M059J (cell line): Measurements from ENCODE around the gene LIPK. TPM values are rescaled to one million over a fixed set of nuclear protein-coding genes. Genes with fewer than 3 reads are reported as not detected.

ENCODE experiments used
- DNase-seq: peaks from one replicate; pipeline ENCODE4 v3.0.0-alpha.2; 2012; ENCODE audit warnings: low read depth
- total RNA-seq: library from RNA; depleted of rRNA; stranded (reverse); fragments of >200 nt; shearing (Covaris generic); gene quantifications from 2 replicates; pipeline ENCODE4 v1.2.3, GENCODE V29; 2014; rRNA removed

The LIPK gene
- total RNA-seq, 1 experiment from 2014 or later = not detected

DNA sequence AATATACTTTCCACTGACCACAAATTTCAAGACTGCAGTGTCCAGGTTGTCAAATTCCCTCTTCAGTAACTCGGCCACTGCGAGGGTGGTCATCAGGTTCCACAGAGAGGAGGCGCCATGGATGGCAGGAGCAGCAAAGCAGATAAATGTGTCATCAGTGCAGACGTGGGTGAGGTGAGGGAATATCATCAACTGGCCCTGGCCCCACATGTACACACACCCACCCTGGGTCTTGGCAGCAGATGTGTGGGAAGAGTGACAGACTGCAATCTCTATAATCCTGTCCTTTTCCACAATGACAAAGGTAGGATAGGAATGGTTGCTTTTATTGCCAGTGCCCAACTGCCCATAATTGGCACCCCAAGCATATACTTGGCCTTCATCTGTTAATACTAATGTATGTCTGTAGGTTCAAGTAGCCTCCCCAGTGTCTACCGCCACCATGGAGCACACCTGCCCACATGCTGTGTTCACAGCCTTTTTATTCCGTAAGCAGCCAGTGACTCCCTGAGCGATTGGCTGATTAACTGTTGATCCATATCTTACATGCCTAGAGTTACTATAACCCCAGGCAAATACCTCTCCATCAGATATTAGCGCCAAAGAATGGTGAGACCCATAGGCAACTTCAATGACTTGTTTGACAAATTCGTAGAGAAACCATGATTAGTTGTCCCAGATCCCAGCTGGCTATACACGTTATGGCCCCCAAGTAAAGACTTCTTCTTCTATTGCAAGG is 80.2 kb downstream of the LIPK start:
- no peak for DNase-seq

DNA sequence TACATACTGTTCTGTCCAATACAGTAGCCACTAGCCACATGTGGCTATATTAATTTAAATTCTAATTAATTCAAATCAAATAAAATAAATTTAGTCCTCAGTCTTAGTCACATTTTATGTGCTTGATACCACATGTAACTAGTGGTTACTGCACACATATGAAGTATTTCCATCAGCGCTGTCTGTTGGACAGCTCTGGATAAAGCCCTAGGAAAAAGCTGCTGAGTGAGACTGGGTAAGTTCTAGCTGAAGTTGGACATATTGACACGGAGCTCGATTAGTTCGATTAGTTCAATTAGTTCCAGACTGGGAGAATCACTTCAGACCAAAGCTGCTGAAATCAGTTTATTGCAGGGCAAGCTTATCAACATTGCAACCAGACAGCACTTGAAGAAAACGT is 81.4 kb downstream of the LIPK start:
- DNase-seq = no peak

DNA sequence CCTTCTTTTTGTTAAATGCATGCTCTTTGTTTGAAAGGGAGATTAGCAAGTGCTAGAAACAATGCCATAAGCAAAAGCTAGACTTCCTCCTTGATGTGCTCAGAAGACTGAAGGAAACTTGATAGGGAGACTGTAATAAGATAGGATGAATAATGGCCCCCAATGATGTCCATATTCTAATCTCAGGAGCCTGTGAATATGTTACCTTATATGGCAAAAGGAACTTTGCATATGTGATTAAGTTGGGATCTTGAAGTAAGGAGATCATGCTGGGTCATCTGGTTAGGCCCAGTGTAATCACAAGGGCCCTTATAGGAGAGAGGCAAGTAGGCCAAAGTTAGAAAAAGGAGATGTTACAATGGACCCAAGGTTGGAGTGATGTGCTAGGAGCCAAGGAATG is 82.9 kb downstream of the LIPK start:
- DNase-seq = no peak

DNA sequence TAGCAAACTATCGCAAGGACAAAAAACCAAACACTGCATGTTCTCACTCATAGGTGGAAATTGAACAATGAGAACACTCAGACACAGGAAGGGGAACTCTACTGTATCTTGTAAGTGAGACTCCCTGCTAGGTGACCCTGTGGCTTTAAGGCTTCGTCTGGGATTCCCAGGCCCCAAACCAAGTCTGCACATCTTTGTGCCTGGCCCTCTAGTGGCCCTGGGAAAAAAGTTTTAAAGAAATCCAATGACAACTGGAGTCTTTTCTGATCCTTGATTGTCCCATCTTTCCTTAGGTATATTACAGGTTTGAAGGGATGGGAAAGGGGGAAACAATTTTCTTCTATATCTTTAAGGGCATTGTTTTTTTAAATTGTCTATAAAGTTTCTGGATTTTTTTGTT is 85.9 kb downstream of the LIPK start:
- DNase-seq = peak; percentile 44

DNA sequence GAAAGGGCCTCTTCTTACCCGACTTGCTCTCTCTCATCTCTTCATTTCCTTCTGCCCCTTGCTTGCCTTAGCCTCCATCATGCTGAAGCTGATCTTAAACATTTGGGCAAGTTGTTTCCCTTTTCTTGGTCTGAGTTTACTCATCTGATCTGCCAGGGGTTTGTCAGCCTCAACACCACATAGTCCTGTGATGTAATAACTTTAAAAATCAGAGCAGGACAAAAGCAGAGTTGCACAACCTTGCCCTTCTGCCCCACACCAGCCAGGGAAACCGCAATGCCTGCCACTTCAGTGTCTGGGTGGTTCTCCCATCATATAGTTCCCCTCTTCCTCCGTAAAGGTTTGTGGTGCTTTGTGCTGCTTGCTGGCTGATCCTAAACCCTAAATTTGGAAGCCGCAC is 86.6 kb downstream of the LIPK start:
- DNase-seq = peak; percentile 83

DNA sequence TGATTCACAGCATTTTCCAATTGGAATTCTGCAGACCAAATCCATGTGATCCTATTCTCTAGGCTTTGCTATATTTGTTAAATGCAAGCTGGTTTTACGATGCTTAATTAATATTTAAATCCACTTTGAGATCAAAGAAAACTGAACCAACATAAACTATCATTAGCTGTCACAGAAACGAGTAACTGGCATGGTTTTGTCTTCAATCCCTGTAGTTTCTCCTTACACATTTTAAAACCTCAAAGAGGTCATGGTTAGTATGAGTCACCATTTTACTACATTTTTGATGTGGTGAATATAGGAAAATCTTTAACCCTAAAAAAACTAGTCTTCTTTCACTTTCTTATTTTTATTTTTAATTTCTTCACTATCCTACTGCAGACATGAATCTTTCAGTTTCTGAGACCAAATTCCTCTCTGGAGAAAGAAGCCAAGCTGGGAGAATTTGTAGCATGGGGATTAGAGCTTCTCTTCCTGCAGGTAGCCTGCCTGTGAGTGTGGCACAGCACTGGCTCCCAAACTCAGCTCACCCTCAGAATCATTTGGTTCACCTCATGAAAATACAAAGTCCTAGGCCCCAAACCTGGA is 87.8 kb downstream of the LIPK start:
- peak; percentile 83 for DNase-seq

DNA sequence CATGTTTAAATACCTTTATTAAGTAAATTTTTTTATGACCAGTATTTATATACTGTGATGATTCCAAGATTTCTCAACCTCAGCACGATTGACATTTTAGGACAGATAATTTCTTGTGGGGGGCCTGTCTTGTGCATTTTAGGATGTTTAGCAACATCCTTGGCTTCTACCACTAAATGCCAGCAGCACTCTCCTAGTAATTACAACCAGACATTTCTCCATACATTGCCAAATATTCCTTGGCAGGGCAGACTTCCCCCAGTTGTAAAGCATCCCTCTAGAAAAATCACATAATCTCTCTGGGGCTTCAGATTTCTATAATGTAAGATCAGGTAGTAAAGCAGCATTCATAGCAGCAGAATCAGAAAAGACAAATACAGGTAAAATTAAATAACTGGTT is 88.7 kb downstream of the LIPK start:
- DNase-seq = no peak

DNA sequence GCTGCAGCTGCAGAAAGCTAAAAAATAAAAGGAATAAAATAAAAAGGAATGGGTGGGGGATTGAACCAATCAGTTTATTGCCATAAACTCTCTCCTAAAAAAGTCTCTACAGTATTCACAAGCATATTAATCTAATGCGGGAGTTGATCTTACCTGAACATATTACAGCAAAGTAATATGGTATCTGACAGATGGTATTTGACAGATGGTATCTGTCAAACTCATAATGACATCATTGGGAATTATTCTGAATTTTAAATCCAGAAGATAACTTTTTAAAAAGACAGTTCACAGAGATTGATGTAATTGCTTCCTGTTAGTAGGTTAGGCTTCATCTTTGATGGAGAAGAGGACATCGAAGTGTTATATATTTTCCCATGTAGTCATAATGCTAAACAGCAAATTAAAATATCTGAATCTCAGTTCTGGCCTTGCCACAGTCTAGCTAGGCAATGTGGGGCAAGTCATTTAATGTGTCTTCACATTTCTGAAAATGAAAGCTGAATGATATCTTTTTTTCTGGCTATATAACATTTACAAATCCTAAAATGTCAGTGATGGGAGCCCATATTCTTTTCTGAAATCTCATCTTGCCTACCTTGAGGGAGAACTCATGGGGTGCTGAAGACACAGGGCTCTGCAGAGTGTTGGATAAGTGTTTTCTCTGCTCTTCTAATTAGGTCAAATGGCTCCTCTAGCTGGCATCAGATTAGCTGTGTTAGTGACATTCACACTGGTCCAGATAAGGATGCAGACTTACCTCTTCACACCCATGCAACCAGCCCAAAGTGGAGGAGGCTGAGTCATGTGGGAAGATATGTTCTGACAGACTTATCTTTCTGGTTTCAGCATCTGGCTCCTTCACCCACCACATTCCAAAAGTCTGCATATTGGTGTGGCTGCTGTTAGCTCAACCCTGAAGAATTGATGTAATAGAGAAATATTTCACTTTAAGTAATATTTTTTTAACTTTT is 94.4 kb downstream of the LIPK start:
- DNase-seq = peak; percentile 23

Other genes with a start within 250 kb of the LIPK start
- gene RNLS, start 122.9 kb upstream of the LIPK start, total RNA-seq = 22.5 and 22.8 TPM in 2 replicates
- gene LIPJ, start 119.5 kb upstream of the LIPK start, total RNA-seq = not detected in 2 replicates
- not detected in 2 replicates for gene LIPF, start 41.8 kb upstream of the LIPK start, total RNA-seq
- not detected in 2 replicates for gene LIPN, start 53.8 kb downstream of the LIPK start, total RNA-seq
- not detected in 2 replicates for gene LIPM, start 96.5 kb downstream of the LIPK start, total RNA-seq
- gene ANKRD22, start 145.6 kb downstream of the LIPK start, total RNA-seq = not detected in 2 replicates
- gene STAMBPL1, start 174.0 kb downstream of the LIPK start, total RNA-seq = 18.2 and 22.8 TPM in 2 replicates
- 79.1 and 99.1 TPM in 2 replicates for gene ACTA2, start 246.5 kb downstream of the LIPK start, total RNA-seq